SKM-1 (cell line): ENCODE data around the gene CADPS.

ENCODE experiments used
- DNase-seq: peaks from one replicate; lab custom pipeline; 2025; ENCODE audit not compliant: unreplicated experiment; lab: John Stamatoyannopoulos, UW

The CADPS gene

DNA sequence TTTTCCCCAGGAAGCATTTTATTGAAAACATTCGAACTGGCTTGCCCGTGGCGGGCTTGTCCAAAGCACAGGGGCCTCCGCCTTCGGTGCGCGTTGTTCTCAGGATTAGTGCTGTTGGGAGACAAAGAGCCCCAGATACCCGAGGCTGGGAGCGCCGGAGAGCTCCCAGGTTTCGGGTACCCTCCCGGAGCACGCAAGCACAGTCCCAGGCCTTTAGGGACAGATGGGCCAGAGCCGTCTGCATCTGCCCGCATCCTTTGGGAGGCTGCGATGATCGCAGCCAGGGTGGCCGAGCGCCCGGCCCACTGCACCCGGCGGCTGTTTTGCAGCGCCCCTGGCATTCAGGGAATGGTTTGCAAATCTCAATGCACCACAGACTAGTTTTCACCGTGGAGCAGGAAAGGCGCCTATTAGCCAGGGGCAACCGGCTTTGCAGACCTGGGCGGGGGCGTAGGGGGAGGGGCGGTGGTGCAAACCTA, 496.9 kb downstream of the CADPS start:
- DNase-seq, result no peak

DNA sequence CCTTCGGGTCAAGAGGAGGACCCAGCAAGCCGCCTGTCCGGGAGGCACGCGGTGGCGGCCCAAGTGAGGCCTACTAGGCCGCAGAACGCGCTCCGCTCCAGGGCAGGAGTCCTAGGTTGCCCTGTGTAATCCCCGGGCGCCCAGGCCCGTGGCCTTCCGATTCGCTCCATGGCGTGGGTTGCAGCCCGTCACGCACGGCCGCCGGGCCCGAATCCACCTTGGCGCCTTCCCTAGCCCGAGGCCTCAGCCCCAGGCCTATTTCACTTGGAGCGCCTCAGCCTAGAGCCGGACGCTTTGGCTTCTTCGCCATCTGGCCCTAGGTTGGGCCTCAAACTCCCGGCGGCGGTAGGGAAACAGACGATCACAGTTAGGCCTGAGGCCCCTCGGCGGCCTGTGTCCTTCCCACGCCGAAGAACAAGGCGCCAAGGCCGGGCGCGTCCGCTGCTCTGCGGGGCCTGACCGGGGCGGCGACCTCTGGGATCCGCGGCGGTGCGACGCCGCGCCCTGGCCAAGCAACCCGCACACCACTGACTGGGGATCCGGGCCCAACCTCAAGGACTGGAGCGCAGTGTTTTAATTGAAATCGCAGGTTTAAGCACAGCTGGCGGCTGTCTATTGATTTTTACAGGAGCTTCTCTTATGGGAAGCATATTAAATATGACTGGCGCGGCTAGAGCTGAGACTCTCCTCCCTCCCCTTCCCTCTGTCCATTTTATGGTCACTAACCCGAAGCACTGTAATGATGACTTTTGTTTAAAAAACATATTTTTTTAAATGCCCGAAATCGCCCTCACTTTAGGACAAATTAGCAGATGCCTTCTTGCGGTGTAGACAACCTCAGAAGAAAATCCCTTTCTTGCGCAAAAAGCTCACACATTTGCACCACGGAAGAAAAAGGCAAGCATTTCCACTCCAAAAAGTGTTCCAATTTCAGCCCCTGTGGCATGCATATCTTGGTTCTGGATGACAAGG, 498.0 kb downstream of the CADPS start:
- no peak for DNase-seq

DNA sequence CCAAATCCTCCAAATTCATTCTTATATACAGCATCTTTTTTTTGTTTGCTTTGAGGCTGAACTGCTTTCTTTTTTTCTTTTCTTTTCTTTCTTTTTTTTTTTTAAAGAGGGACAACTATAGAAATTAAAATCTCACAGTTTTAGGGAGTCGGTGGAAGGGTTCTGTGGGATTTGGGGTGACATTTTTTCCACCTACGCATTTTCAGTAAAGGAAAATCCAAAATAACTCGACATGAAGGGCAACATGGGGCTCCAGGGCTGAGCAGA, 498.8 kb downstream of the CADPS start:
- DNase-seq, result no peak

DNA sequence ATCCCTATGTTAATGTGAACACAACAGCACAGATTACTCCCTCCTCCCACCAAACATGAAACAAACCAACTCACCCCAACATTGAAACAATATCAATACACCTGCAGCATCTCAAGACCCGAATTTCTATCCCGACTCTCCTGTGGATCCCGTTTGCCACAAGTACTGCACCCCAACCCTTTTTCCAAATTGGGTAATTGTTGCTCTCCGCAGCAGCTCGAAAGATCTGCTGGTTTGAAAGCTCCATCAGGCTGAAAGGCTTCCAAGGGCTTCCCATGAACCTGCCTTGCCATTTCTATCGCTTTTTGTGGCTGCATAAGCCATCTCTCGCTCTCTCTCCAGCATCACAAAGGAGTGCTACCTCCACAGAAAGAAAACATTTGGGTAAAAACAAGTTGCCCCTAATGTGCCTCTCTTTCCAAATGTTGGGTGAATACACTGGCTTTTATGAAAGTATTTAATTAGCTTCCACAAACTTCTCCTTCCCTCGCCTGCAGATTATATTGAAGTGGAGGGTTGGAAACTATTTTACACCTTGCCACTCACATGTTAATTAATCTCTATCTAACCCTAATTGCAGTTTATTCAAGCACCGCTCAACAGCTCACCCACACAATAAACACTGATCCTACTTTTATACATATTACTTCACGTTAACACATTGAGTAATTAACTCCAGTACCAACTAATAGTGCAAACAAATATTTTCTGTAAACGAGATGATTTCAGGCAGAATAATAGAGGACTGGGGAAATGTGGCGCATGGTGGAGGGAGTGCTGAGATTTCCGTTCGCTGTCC, 499.4 kb downstream of the CADPS start:
- no peak for DNase-seq

DNA sequence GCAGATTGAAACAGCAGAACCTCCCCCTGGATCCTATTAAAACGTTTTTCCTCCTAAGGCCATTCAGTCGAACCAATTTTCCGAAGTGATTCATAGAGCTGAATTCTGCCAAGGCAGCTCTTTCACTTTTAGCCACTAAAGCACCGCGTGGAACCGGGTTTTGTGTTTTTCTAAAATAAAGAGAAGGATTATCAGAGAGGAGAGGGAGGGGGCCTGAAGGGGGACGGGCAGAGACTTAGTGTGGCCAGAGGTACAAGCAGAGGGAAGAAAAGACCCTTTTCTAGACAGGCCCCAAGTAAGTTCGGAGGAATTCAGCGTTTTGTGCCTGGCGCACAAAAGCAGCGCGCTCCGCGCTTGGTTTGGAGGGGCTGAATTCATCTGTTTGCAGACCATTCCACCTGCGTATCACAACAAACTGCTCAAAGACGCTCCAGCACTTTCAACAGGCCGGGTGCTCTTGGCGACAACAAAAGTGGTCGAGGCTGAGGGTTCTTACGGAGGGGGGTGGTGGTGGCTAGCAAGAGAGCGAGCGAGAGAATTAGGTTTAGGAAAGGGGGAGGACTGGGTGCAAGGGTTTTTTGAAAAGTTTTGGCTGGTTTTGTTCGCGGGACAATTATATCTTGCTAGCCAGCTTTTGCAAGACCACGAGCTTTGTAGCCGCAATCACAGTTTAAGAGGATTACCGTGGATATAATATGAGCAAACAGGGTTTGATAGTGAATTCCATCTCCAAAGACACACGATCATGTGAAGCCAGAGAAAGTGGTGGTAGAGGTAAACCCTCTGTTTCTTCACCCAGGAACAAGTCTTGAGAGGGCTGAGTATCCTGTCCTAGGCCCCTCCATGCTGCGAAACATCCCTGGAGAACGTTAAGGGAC, 500.6 kb downstream of the CADPS start:
- DNase-seq, result no peak

DNA sequence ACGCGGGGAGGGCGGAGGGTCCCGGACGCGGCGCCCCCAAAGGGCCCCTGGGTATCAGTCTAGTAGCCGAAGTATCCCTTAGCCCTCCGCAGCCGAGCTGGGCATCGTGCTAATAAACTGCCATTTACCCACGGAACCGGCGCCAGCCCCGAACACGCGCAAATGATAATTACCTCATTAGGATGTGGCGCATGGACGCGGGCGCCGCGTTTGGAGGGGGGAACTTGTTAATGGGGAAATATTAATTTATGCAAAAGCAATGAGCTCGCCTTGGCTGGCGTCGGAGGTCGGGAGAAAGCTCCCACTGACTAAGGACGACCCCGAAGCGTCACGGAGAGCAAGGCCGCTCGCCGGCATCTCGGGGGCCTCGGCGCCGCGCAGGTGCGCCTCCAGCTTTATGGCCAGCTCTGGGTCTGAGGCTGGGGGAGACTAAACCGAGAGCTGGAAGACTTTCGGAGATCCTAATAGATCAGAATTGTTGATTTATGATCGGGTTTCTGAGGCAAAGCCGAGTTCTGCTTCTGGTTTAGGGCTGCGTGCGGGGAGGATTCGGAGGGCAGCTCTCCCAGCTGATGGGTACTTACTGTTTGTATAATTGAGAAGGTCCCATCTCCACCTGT, 501.4 kb downstream of the CADPS start:
- DNase-seq, result no peak

DNA sequence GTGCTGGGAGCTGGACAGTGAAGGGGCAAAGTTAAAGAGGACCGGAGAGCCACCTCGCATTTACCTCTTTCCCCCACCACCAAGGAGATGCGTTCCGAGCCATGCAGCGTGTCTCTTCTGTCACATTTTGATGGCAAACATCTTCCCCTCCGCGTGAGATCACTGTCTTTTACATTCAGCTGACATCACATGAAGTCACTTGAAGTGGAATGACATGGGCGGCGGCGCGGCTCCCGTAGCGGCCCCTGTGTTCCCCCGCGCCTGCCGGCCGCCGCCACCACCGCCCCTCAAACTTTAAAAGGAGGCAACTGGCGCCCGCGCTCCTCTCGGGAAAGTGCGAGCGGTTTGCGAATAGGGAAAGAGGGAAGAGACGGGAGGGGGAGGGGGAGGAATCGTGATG, 502.0 kb downstream of the CADPS start, which contains the start of gene FEZF2:
FEZF2 (minus strand) TSS at position 336 of the 400 bp plus-strand sequence. CDS start 682 bp downstream, outside the sequence.
- DNase-seq, result no peak

DNA sequence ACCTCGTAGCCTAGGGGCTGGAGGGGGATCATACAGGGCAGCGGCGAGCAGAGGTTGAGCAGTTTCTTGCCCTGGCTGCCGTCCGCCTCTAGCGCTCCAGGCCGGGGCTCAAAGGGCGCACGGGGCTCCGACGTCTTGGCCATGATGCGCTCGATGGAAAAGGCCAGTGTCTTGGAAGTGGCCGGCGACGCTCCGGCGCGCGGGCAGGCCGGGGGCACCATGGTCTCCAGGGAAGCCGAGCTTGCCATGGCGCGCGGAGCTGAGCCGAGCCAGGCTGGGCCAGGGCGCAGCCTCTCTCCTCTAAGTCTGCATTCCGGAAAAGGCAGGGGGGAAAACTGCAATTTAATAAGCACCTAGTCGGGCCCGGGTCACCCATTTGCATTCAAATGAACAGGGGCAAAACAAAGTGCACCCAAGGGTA, 502.6 kb downstream of the CADPS start:
- DNase-seq, result no peak

DNA sequence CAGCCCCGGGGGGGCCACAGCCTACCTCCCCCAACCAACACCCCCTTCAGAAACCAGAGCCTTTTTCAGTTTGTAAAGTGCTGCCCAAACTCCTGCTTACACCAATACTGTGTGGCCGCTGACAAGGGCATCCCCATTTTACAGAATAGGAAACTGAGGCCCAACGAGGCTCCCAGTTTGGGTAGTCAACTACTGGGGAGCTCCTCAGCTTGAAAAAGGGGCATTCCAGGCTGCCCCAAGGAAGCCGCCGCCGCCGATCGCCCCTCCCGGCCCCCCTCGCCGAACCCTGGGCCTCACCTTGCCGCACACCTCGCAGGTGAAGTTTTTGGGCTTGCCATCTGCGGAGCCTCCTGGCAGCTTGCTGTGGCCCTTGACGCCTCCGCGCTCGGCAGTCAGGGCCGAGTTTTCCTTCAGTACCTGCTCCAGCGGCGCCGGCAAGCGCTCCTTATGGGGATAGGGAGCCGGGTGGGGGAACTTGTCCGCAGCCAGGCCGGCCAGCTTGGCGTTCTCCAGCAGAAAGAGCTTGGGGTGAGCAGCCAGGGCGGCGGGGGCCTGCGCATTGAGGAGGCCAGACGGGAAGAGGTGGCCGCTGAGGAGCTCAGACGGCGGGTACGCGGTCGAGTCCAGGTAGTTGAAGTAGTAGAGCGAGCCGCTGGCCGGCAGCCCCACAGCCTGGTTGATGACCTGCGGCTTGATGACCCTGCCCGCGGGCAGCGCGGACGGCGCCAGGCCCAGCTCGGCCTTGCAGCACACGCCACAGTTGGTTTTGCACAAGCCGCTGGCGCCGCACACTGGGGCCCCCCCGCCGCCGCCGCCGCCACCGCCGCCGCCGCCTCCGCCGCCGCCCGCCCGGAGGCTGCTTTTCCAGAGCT, 503.3 kb downstream of the CADPS start:
- DNase-seq, result no peak

DNA sequence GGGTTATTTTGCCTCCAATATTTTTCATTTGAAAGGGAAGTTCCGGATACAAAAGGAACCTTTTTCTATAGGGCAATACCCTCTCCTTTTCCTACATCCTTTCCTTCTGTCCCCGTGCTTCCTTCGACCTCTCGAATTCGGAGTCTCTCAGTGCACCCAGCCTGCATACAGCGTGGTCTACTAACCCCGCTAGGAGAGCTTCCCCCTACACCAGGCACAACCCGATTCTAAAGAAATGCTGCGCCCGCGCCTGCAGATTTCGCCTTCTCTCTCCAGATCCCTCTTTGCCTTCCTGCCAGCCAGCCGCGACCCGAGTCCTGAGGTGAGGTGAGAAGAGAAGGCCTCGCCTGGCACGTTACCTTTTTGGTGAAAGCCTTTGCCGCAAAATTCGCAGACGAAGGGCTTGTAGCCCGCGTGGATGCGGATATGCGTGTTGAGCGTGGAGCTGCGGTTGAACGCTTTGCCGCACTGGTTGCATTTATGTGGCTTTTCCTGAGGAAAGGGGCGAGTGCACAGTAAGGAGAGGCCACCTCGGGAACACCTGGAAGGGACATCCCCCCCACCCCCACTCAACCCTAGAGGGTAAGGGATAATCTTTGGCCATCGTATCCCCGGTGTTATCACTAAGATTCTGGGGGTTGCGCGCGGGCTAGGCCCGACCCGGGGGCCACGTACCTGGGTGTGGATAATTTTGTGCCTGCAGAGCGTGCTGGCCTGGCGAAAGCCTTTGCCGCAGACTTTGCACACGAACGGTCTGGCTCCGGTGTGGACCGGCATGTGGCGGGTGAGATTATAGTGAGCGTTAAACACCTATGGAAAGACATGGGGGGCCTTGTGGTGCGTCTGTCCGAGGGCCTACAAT, 504.1 kb downstream of the CADPS start:
- DNase-seq, result no peak

DNA sequence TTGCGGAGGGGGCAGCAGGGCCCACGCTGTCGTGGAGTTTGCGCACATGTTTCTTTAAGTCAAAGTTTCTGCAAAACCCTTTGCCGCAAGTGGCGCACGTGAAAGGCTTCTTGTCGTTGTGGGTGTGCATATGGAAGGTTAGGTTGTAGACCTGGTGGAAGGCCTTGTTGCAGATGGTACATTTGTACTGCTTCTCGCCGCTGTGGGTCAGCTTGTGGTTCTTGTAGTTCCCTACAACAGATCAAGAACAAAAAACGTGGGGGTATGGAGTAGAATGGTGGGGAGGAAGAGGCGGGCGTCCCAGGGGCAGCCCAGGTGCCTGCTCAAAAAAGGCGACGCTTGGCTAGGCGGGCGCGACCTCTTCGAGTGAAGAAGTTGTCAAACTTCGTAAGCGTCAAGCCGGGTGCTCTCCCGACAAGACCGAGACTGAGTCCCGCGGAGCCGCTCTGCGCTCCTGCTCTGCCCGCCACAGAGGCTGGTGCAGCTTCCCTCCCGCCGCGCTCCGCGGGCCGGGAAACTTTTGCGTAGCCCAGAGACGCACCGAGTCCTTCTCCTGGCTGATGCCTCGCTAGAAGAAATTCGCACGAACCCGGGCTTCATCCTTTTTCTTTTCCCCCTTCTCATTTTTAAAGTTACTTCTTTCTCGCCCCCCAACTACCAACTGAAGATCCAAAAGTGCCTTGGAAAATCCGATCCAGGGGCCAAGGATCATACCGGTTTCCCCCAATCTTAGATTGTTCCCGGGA, 504.9 kb downstream of the CADPS start:
- DNase-seq, result no peak

DNA sequence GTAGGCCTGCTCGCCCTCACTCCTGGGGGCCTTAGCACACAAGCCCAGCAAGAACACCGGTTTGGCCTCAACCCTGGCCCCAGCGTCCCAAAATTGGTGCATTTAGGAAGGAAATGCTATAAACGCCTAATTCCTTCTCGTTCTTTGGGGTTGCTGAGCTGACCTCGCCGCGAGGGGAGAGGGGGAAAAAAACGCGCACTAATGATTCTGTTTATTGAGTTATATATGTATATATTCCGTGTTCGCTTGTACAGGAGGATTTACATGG, 505.8 kb downstream of the CADPS start:
- no peak for DNase-seq

DNA sequence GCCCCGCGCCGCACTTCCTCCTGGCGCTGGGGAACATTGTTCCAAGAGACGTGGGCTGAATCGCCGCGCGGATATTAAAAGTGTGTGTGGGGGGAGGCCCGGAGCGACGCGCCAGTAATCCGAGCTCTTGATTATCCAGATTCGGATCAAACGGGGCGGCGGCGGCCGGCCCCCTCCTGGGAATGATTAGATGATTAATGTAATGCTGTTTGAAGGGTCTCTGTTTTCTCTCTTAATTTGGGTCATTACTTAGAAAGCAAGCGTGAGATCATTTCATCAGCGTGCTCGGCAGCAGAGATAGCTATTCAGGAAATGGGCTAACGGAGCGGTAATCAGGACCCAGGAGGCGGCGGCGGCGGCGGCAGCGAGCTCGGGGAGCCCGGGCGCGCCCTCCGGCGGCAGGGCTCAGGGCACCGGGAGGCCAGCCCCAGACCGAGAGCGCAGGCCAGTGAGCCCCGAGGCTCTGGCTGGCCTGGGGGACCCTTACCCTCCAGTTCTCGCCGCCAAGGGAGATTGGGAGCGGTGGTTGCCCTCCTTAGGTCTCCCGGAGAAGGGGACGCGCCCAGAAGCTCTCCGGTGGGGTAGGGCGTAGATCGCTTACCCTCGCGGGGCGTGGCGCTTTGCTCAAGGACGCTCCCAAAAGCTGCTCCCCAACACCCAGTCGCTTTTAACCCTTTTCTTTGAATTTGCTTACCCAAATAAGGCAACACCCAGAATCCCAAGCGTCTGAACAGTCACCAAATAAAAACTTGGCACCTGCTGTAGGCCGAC, 506.3 kb downstream of the CADPS start:
- no peak for DNase-seq

DNA sequence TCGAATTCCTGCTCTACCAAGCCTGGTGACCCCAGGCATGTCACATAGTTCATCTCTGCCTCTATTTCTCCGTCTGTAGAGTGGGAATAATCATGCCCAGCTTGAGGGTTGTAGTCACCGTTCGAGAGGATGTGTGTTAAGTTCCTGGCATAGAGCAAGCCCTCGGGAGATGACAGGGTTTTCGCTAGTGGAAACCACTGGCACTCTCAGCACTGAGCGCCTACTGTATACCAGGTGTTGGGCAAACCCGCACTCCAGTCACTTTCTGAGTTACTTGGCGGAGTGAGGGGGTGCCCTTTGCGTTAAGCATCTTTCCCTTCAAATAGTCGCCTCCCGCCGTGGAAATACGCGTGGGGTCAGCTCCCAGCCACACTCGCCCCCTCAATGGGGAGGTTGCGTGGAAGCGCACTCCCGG, 506.9 kb downstream of the CADPS start:
- no peak for DNase-seq

DNA sequence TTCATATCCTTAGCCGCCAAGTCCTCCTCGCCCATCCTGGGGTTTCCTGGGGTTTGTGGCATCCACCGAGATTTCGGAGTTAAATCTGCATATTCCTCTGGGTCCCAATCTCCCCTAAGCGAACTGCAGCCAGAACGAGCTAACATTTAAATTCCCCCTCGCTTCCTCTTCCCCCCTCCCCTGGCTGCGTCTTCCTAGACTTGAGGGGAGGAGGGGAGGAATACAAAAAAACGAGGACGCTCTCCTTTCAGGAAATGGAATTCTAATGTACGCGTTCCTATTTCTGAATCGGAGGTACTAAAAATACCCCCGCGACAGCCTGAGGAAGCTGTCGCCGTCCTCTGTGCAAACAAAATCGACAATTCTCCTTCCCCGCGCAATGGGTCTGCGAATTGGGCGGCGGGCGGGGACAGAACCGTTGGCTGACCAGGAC, 507.4 kb downstream of the CADPS start:
- no peak for DNase-seq

DNA sequence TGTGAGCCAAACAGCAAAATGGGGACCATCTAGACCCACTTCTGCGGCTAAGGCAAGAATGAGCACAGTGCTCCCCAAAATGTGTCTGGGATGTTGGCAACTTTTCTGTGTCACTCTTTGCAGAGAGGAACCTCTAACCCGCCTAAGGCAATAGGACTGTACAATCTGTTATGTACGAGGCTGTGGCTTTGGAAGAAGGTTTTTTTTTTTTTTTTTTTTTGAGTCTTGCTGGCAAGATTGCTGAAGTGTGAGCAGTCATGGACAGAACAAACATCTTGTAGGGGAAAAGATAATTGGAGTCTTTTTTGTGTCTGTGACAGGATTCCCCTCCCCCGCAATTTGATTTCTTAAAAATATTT, 509.1 kb downstream of the CADPS start:
- no peak for DNase-seq

DNA sequence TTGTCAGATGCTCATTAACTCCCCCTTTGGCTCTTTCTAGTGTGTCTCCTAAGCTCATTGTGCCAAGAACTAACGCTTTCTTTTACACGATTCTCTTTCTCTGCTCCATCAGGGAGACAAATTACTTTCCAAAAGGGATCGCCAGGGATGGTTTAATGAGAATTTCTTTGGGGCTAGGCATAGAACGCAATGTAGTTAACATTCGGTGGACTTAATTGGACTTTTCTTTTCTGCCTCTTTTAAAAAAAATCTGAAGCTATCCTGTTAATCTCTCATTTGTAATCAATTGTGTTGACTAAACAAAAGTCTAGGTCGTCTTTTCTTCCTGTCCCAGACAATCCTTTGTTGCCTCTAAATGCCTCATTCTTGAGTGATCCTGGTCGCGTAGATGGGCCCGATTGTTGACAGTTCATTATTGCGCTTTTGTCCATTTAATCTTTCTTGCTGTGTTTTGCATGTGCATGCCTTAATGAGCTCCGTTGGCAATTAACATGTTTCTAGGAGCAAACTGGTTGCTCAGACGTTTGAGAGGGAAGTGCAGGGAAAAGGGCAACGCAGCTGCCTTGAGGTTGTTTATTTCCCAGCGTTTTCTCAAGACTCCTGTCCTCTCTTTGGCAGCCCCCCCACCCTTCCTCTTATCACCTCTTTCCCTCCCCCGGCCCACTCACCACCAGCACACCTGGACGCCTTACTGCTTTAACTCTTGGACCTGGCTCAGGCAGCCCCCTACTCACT, 509.7 kb downstream of the CADPS start:
- DNase-seq, result no peak
